ENCODE results near the gene BCL2L2.

- TF ChIP-seq, protein P1, sequence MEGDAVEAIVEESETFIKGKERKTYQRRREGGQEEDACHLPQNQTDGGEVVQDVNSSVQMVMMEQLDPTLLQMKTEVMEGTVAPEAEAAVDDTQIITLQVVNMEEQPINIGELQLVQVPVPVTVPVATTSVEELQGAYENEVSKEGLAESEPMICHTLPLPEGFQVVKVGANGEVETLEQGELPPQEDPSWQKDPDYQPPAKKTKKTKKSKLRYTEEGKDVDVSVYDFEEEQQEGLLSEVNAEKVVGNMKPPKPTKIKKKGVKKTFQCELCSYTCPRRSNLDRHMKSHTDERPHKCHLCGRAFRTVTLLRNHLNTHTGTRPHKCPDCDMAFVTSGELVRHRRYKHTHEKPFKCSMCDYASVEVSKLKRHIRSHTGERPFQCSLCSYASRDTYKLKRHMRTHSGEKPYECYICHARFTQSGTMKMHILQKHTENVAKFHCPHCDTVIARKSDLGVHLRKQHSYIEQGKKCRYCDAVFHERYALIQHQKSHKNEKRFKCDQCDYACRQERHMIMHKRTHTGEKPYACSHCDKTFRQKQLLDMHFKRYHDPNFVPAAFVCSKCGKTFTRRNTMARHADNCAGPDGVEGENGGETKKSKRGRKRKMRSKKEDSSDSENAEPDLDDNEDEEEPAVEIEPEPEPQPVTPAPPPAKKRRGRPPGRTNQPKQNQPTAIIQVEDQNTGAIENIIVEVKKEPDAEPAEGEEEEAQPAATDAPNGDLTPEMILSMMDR (IDR thresholded peaks at IDR 0.05) = no peak
- no peak for TF ChIP-seq POLR2A (IDR thresholded peaks at IDR 0.05)
Observed at GRCh38 chr14:23358042-23358441, 51.4 kb downstream of the BCL2L2 start.
